ENCODE results near the gene NTHL1. TPM values are rescaled to one million over a fixed set of nuclear protein-coding genes. Genes with fewer than 3 reads are reported as not detected.

The NTHL1 gene
- total and polyA plus RNA-seq, 2 of the 8 experiments (the other 6 are each of a cell fraction or from before 2014, with no cell fraction given) = 70.9 to 150 TPM

DNA sequence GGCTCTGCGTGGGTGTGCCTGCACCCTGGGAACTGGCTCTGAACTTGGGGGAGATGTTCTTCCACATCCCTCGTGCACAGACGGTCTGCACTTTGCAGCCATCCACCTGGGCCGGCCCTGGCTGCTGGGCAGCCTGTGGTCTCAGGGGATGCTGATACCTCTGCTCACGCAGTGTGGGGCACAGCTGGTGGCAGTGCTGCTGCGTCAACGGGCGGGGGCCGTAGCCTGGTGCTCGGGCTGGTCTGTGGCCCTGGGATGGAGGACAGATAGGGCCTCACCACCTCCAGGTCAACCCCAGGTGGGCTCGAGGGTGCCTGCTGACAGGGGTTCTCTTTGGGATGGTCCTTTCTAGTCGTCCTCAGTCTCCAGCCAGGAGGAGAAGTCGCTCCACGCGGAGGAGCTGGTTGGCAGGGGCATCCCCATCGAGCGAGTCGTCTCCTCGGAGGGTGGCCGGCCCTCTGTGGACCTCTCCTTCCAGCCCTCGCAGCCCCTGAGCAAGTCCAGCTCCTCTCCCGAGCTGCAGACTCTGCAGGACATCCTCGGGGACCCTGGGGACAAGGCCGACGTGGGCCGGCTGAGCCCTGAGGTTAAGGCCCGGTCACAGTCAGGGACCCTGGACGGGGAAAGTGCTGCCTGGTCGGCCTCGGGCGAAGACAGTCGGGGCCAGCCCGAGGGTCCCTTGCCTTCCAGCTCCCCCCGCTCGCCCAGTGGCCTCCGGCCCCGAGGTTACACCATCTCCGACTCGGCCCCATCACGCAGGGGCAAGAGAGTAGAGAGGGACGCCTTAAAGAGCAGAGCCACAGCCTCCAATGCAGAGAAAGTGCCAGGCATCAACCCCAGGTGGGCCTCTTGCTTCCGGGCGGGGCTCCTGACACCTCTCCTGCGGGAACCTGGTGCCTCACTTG, 36.5 kb upstream of the NTHL1 start (continued):
- no peak for TF ChIP-seq CHD7 (IDR thresholded peaks at IDR 0.05; ENCODE audit: insufficient replicate concordance, low read length)
- no peak for TF ChIP-seq CHD2 (IDR thresholded peaks at IDR 0.05; ENCODE audit: low read length)
- no peak for TF ChIP-seq RBBP5 (IDR thresholded peaks at IDR 0.05; ENCODE audit: borderline replicate concordance, low read depth, low read length)
- no peak for TF ChIP-seq MAFK (IDR thresholded peaks at IDR 0.05; ENCODE audit: low read depth, low read length)

Measured in H1 (cell line).